Stimulated activated CD8-positive, alpha-beta memory T cell treated with anti-CD3 and anti-CD28 coated beads, Interleukin-12 subunit alpha, Interleukin-12 subunit beta, amount 100 ng/mL, for 4 hours (primary cell): ENCODE measurements around the gene CYB561D1.

ENCODE experiments used
- DNase-seq: peaks from one replicate; pipeline ENCODE4 v3.0.0-alpha.2; 2020; ENCODE audit warnings: low read depth

CYB561D1 gene

DNA sequence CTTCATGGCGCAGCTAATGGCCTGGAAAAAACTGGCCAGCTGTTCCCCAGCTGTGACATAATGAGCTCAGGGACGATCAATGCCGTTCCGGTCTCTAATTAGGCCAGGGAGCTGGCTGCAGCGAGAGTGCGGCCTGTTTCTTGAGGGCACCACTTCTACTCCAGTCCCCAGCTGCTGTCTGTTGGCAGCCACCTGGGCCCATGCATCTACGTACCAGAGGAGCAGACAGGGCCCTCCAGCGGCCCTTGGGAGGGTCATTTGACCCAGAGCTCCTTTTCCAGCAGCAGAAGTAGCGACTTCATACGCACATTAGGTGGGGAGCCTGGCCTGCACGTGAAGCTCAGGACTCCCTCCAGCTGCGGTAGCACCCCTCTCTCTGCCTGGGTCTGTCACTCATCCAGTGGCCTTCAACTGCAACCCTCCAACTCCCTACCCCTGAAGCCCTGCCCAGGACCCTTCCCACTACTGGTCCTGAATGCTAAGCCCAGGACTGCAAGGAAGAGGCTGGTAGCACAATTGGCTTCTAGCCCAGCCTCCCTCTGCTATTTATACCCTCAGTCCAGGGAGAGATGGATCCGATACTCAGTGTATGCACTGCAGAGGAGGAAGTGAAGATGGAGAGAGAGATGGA lies 36.7 kb downstream of the CYB561D1 start:
- DNase-seq, result no peak

DNA sequence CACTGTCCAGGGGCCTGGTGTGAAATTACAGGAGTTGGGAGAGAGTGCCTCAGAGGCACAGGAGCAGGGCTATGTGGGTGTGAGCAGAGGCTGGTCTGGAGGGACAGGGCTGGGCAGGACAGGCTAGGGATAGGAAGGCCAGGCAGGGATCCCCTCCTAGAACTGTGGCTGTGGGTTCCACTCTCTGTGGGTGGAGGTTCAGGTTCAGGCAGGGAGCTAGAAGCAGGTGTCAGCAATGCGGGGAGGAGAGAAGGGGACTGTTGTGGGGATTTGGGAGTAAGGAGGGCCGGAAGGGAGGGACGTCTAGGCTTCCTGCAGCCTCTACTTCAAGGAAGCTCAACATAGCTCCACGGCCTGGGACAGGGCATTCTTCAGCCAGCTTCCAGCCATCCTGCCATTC lies 37.5 kb downstream of the CYB561D1 start:
- DNase-seq, result no peak

DNA sequence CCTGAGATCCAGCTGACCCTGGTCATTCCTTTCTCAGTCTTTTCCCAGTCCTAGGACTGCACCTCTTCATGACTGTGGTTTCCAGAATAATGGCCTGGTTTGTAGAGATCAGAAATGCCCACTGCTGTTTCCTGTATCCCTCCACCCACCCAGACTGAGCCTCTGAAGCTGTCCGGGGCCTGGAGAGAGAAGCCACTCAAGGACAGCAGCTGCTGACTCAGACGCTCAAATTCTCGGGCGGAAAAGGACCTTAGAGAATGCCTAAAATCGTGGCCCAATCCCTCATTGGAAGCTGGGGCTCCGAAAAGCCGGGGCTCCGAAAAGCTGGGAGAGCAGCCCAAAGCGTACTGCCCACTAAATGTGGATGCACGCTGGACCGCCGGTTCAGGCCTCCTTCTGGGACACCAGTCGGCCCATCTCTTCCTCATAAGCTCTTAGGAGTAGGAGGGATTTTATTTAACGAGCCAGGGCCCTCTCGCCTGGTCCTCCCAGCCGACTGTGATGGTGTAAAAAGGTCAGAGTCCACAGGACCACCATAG lies 38.0 kb downstream of the CYB561D1 start:
- no peak for DNase-seq

DNA sequence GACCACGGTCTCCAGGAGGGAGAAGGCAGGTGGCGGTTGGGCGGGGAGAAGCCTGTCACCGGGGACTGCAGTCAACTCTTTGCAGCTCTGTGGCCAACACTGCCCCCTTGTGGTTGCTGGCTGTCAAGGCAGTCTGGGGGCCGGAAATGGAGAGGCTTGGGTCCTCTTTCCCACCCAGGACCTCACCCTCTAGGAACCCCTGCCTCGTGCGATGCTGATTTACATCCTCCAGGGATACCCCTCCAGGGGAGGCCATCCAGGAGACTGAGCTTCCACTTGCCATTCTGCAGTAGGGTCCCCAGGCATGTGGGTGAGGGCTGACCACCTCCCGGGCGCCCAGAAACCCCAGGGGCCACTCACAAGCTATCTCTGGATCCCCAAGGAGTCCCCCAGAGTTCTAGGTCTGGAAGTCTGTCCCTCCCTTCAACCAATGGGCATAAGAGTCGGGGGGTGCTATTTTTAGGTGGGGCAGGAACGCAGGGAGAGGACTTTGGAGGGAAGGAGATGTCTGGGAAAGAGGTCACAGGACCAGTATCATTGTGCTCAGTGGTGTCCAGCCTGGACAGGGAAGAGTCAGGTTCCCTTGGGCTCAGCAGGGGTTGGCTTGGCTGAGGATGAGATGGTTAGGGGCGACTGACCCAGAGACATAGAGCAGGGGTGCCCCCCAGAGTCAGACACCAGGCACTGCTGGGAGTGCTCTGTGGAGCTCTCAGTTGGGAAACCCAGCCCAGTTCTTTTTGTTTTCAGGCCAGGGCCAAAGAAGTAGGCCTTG lies 38.7 kb downstream of the CYB561D1 start:
- peak; percentile 77 for DNase-seq

DNA sequence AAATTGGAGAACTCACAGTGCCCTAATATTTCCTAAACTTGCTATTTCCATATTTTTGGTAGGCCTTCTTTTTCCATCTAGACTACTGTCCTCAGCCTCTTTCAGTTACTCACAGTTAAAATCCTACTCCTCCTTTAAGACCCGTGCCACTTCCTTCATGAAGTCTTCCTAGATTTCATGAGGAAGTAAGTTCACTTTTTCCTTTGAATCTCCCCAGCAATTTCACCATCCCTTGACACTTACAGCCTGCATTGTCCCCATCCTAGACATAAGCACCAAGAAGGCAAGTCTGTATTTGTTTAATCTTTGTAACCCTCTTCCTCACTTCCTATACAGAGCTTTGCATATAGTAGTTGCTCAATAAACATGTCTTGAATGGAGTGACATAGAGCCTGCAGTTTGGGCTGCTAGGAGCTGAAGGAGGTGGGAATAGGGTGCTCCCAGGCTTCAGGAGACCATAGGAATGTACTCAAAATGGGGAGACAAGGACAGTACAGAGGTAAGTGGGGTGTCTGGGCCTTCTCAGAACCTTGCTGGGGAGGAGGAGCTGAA lies 40.5 kb downstream of the CYB561D1 start:
- no peak for DNase-seq

DNA sequence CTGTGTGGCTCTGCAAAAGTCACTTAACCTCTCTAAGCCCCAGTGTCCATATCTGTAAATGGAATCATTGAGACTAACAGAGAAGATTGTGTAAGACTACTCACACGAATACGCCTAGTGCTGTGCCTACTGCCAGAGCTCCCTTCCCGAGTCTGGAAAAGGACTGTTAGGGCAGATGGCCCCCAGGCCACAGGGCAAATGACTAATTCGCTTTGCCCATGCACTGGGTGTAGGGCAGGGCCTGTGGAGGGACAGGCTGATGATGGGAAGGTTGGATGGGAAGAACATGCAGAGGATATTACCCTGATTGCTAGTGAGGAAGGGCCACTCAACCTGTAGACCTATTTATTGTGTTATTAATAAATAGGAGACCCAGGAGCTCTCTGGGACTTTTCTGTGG lies 41.6 kb downstream of the CYB561D1 start:
- DNase-seq, result no peak

DNA sequence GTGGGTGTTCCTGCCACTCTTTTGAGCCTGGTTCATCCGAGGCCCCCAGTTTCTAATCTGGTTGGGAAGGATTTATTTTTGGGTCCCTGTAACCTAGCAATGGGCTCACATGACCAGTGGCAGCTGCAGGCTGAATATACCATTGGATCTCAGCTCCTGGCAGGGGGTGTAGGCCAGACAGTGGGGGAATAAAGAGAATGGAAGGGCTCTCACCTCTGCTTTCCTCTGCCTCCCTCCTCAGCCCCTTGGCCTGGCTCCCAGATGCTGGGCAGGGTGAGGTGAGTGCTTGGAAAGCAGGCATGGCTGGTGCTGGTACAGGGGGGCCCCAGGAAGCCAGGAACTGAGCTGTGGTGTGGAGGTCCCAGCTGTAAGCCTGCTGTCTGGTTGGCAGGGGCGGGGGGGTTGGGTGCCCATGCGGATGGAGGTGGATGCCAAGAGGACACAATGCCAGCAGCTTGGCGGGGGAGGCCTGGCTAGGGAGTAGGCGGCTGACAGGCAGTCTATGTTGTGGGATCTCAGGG lies 42.1 kb downstream of the CYB561D1 start:
- DNase-seq, result no peak

DNA sequence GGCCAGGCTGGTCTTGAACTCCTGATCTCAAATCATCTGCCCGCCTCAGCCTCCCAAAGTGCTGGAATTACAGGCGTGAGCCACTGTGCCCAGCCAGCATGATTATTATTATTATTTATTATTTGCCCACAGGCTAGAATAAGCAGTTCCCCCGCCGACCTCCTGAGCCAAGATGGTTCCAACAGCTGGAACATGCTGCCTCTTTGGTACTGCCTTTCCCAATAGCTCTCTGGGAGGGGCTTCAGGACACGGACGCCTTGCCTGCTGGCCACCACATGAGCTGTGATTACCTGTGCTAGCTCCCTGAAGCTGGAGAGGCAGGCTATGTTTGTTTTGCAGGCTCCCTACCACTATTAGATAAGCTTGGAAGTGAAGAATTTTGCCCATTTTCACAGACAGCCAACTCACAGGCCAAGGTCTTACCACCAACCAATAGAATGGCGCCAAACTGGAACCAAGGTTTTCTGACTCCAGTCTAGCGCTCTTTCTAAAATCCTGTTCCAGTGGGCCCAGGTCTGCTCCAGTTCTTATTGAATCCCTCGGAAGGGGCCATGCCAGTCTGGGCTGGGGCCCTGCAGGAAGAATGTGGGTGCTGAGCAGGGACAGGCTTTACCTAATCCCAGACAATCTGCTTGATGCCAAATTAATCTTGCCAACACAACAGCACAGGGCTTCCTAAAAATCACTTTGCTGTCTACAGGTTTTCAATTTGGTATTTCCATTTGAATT lies 43.7 kb downstream of the CYB561D1 start:
- no peak for DNase-seq

DNA sequence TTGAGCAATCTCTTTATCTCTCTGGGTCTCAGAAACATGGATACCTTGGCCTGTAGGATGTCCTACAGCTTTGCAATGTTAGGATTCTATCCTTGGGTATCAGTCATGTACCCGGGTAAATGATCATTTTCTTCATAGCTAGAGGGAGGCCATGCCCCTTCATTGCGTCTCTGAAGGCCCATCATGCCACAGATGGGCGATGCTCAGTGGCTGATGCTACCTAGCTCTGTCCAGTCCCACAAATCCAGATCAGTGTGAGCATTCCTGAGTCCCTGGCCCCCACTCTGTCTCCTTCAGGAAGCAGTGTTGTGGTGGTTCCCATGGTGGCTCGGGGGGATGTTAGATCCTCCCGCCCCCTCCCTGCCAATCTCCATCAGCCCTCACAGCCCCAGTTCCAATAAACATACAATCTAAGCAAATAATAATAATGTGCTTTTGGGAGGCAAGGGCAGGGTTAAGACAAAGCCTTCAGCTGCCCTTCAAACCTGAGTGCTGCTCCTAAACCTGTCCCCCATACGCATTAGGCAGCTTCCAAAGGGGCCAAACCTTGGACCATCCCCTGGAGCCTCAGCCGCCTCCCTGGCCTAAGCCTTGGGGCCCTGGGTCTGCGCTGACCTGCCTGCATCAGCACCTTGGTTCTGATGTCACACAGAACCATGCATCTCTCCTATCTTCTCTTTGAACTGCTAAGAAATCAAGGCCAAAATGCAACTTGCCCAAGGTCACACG lies 45.1 kb downstream of the CYB561D1 start:
- no peak for DNase-seq

DNA sequence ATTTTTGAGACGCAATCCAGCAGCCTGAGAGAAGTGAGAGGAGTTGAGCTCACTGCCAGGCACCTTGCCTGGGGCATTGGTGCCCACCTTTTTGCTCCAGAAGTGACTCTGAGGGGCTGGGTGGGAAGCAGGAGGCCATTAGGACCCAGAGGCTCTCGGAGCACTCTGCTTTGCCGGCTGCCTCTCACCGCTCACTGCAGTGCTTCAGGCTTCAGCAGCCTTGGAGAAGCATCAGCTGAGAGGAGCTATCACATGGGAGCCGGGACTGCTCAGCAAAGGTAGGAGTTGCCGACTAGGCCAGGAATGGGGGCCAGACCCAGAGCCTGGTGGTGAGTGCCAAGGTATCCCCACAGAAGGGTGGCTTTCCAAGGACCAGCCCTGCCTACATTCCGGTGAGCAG lies 45.8 kb downstream of the CYB561D1 start, which contains the start of gene GPR61:
Gene GPR61, plus strand, starts transcription at position 197 of the 400 bp plus-strand sequence. CDS start 3,151 bp downstream, outside the sequence.
- no peak for DNase-seq

DNA sequence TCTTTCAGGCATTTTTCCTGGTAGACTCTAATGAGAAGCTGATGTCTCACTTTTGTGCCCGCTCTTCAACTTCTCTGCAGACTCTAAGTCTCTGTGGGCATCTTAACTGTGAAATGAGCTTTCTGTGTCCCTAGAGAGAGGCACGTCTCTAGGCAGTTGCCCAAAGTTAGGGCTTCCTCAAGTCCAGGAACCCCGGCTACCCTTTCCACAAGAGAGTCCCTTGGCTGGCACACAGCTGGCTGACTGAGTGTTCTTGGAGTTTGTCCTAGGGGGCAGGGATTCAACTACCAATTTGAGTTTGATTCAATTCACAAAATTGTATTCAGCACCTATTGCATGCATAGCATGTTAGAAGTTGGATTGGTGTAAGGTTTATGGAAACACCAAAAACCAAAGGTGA lies 47.2 kb downstream of the CYB561D1 start:
- DNase-seq, result no peak

DNA sequence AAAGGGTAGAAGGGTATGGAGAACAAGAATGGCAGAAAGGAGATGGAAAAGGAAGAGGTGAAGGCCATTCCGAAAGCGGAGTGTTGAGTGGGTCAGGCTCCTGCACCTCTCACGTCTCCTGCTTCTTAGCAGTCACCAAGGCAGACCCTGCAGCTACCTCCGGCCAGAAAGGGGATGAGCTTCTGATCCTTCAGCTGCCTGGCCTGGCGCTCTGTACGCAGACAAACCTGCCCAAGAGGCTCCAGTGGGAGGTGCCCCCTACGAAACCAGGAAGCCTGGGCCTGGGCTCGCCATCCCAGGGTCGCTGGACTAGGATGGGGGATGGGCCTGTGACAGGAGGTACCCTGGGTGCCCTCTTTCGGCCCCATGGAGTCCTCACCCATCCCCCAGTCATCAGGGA lies 48.8 kb downstream of the CYB561D1 start:
- DNase-seq, result no peak

DNA sequence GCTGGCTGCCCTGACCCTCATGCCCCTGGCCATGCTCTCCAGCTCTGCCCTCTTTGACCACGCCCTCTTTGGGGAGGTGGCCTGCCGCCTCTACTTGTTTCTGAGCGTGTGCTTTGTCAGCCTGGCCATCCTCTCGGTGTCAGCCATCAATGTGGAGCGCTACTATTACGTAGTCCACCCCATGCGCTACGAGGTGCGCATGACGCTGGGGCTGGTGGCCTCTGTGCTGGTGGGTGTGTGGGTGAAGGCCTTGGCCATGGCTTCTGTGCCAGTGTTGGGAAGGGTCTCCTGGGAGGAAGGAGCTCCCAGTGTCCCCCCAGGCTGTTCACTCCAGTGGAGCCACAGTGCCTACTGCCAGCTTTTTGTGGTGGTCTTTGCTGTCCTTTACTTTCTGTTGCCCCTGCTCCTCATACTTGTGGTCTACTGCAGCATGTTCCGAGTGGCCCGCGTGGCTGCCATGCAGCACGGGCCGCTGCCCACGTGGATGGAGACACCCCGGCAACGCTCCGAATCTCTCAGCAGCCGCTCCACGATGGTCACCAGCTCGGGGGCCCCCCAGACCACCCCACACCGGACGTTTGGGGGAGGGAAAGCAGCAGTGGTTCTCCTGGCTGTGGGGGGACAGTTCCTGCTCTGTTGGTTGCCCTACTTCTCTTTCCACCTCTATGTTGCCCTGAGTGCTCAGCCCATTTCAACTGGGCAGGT lies 49.5 kb downstream of the CYB561D1 start:
- DNase-seq, result no peak

DNA sequence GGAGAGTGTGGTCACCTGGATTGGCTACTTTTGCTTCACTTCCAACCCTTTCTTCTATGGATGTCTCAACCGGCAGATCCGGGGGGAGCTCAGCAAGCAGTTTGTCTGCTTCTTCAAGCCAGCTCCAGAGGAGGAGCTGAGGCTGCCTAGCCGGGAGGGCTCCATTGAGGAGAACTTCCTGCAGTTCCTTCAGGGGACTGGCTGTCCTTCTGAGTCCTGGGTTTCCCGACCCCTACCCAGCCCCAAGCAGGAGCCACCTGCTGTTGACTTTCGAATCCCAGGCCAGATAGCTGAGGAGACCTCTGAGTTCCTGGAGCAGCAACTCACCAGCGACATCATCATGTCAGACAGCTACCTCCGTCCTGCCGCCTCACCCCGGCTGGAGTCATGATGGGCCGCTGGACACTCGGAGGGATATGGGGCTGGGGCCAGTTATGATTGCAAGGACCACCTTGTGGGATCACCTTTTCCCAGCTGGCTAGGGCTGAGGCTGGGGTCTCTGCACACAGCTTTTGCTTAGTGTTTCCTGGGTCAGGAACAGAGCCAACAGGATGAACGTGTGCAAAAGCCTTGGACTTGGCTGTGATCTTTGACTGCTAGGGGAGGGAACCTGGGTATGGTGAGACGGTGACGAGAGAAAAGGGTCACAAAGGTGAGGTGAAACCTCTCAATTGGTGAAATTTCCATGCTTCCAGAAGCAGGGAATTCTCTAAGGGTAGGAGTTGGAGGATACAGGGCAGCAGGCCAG lies 50.3 kb downstream of the CYB561D1 start:
- no peak for DNase-seq

DNA sequence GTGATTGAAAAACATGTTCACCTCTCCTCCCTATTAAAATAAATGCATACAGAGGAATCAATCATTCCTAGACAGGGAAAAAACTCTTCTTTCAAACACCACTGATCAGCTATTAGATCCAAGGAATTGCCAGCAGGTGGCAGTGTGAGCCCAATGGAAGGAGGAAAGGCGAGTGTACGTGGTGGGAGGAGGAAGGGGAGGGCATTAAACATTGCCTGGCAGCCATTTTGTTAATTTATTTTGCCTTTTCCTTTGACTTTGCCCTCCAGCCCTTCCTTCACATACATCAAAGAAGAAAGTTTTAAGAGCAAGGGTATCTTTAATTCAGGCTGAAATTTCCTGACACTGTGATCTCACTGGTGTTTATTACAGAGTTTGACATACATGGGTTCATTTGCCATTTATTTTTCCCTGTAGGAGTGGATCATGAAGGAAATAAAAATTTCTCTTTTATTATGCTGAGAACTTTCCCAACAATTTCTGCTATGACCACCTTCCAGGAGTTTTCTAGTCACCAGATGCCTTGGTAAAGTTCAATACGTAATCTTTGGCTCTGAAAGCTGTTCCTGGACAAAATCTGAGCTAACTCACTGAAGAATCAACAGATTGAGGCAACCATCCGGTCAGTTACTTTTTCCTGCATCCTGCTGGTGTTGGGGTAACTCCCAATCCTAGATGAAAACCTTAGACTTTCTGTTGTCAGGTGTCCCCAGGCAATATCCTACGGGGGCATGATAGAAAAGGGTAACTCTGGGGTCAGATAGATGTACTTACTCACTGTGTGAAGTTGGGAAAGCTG lies 52.6 kb downstream of the CYB561D1 start:
- peak; percentile 69 for DNase-seq

DNA sequence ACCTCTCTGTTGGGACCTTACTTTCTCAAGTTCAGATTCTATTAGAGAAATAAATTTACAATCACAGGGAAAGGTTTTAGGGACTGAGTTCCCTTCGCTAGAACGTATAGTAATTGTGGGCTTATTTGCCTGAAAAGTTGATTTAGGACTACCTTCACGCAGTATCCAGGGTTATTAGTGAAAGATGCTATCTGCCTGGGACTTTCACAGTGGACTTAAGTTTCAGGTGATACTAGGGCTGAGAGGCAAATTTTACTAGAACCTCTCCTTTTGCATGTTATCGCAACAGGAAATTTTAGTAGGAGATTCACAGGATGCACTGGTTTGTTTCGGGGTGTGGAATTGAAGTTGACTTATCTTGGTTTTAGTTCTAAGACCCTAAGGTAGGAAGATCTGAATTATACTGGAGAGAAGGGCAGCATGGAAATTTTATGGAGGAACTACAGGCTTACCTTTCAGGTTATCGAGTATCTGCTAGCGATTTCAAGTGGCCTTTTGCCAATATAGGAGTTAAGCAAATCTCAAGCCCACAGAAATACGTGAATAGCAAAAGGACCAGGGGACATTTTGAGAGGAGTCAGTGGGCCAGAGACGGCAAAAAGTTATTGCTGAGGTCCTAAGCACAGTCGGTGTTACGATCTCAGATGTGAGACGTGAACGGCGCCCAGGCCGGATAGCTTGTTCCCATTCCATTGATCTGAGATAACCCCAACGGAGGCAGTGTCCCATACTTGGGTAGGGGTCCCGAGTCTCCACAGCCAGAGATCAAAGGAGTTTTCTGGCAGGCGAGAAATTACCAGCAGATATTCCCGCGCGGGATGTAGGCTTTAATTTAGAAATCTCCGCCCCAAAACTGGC lies 53.8 kb downstream of the CYB561D1 start:
- DNase-seq, result no peak

DNA sequence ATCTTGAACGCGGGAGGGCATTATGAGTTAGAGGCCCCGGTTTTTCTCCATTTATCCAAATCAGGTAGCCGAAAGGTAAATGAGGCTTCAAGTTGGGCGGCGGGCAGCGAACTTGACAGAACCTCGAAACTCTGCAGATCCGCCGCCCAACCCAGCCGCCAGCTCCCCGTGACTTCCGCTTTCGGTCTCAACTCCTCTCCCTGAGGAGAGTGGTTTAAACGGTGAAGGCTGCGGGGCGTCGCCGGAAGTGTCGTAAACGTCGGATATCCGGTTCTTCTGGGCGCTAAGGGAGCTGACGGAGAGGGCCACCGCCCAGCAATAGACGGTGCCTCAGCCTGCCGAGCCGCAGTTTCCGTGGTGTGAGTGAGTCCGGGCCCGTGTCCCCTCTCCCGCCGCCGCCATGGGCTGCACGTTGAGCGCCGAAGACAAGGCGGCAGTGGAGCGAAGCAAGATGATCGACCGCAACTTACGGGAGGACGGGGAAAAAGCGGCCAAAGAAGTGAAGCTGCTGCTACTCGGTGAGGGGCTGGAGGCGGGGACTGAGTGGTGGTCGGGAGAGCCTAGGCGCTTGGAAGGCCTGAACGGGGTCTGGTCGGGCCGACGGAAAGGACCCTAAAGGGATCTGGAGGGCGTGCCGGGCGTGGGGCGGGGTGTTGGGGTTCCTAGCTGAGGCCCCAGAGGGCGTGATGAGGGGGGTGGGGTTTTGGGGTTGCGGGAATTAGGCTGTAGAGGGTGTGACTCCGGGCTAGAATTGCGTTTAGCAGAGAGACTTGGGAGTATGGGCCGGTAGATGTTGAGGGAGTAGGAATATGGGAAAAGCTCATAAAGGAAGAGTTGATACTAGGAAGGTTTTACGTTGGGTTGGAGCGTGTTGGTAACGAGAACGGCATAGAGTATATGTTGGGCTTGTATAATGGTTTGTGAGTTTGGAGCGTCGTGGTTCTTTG lies 54.7 kb downstream of the CYB561D1 start, which contains the start of gene GNAI3:
Gene GNAI3, plus strand, starts transcription at position 295 of the 947 bp plus-strand sequence. Its CDS starts 106 bp downstream, at position 401.
- DNase-seq, result peak; percentile 90
